Measurements from ENCODE around the gene RGS13.

Gene RGS13

DNA sequence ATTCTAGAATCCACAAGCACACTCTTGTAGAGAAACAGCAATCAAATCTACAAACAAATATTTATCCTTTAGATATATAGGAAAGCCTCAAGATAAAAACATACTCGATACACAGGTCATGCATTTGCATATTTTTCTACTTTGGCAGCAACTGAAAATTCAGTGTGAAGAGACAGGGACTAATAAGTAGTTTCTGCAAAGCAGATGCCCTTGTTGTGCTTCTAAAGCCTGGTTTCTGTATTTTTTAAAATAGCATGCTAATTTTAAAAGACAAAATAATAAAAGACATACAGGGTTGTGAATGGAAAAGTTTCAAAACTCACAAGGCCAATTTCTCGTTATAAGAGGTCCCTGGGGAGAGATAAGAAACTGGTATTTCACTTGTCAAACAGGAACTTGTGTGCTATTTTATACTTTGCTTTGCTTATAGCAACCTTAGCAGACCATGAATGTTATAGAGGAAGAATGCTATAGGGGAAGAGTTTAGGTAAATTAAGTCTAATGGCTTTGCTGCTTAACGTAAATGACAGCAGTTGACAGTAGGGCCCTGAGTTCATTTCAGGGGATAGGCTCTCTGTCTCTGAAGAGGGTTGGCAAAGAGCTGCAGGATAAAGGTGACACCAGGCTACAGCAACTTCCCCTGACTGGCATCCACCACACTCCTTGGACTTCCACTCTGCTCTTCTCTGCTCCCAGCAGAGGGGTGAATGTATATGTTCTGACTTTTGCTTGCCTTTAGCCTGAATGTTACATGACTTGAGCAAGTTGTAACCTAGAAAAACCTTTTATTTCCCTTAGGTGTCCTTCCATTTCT lies 9.4 kb upstream of the RGS13 start:
- no peak overlapping the region for H3K4me3 ChIP-seq (ENCODE audit: low read depth, low read length)

GRCh38 chr1:192627901-192628300 lies 8.0 kb upstream of the RGS13 start:
- H3K4me3 ChIP-seq (ENCODE audit: low read depth, low read length): no peak overlapping the region

GRCh38 chr1:192628396-192629057 lies 7.4 kb upstream of the RGS13 start:
- H3K4me3 ChIP-seq (ENCODE audit: low read depth, low read length): no peak overlapping the region

DNA sequence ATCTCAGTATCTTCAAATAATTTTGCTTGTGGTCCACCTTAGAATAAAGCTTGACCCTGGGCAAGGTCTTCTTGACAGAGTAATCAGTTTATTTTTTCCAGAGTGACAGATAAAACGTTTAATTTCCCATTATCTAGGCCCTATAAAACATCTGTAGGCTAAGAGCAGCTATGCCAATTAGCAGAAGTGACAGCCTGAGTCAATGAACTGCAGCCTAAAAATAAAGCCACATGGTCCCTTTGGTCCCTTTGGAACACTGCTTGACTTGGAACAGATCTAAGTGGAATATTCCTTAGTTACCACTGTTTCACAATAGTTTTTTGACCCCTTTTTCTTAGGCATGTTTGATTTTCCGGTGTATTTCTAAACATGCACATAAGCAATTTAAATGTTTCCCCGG lies 6.3 kb upstream of the RGS13 start:
- no peak overlapping the region for H3K4me3 ChIP-seq (ENCODE audit: low read depth, low read length)

DNA sequence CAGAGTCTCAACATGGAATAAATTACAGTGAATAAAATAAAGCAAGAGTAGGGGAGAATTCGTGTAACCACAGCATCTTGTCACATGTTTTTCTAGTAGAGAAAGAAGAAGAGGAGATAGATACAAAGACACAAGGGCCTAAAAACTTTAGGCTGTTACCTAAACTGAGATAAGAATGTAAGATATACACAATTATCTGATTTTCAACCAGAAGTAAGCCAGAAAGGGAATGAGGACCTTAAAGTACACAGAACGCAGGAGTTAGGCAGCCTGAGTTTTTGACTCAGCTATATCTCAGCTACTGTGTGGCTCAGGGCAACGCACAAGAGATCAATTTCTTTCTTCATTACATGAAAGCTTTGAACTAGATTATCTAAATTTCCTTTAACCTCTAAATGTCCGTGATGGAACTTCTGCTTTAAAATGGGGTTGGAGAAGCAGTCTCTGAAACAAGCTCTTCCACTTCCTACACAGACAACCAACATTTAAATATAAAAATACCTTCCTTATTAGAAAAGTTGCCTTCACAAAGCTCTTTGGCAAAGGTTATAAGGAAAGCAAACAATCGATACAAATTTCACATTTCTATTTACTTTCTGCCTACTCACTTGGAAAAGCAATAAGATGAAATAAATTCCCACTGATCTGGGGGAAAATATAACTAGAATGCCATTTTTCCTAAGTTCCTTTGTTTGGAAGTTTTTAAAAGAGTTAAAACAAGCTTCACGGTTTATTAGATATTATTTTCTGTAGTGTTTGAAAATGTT lies 5.2 kb upstream of the RGS13 start:
- no peak overlapping the region for H3K4me3 ChIP-seq (ENCODE audit: low read depth, low read length)

- H3K4me3 ChIP-seq (ENCODE audit: low read depth, low read length): no peak overlapping the region
Observed at GRCh38 chr1:192631749-192632148, 4.2 kb upstream of the RGS13 start.

- H3K4me3 ChIP-seq (ENCODE audit: low read depth, low read length): no peak overlapping the region
Observed at GRCh38 chr1:192632188-192632587, 3.8 kb upstream of the RGS13 start.

- H3K4me3 ChIP-seq (ENCODE audit: low read depth, low read length): no peak overlapping the region
Observed at GRCh38 chr1:192632641-192633532, 3.1 kb upstream of the RGS13 start.

DNA sequence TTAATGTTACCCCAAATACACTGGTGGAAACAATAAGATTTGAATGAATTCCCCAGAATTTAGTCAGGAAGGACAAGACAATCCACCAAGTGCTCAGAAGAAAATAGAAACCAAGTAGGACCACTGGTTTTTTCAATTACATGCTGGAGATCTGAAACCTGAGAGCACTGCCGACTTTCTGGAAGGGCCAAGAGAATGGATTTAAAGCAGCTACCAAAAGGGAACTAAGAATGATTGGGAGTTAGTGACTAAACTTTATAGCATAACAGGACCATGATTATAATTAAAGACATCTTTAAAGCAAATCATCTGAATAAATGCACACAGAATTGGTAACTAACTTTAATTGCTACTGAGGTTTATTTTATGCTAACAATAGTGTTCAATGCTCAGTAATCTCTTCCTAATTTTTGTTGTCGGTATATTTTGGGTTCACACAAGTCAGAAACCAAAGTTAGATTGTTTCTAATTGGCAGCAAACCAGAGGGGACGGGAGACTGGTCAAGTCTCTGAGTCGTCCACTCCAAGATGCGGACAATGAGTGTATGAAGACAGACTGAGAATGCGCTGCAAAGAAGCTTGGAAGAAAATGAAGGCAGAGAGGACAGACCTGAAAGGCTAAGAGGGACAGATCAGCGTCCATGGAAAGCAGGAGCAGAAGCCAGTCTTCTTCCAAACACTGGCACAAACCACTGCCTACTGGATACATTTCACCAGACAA lies 2.3 kb upstream of the RGS13 start:
- H3K4me3 ChIP-seq (ENCODE audit: low read depth, low read length): no peak overlapping the region

GRCh38 chr1:192635041-192635440 lies 906 bp upstream of the RGS13 start:
- H3K4me3 ChIP-seq (ENCODE audit: low read depth, low read length): no peak overlapping the region

- no peak overlapping the region for H3K4me3 ChIP-seq (ENCODE audit: low read depth, low read length)
Observed at GRCh38 chr1:192639607-192640368, 3.8 kb downstream of the RGS13 start.

DNA sequence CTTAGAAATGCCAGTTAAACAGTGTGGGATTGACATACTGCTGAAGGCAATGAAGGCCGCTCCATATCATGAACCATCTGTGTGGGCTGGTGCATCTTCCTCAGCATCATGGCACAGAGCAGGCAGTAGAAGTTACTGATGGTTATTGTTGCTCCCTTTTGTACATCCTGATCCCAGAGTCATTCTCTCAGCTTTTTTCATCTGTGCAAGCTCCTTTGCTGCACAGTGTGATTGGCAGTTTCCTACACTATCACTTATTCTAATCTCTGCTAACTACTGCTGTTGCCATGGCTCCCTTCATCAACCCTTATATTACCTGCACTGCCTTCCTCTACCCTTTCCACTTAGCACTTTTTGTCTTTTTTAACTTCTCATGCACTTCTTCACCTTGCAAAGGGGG lies 16.2 kb downstream of the RGS13 start:
- H3K4me3 ChIP-seq (ENCODE audit: low read depth, low read length): no peak overlapping the region

DNA sequence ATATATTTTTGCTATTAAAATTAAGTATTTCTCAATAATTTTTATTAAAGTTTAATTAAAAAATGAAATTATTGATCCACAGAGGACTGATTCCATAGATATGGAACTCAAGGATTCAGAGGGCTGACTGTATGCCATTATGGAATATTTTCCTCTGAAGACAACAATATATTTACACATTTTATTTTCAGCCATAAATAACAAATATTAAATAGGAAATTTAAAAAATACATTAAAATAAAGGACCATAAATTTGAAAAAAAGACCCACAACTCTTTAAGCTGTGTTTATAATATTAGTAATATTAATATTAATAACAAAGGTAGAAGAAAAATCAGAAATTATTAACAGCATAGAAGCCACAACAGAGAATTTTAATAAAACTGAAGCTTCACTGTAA lies 18.2 kb downstream of the RGS13 start:
- H3K4me3 ChIP-seq (ENCODE audit: low read depth, low read length): no peak overlapping the region

DNA sequence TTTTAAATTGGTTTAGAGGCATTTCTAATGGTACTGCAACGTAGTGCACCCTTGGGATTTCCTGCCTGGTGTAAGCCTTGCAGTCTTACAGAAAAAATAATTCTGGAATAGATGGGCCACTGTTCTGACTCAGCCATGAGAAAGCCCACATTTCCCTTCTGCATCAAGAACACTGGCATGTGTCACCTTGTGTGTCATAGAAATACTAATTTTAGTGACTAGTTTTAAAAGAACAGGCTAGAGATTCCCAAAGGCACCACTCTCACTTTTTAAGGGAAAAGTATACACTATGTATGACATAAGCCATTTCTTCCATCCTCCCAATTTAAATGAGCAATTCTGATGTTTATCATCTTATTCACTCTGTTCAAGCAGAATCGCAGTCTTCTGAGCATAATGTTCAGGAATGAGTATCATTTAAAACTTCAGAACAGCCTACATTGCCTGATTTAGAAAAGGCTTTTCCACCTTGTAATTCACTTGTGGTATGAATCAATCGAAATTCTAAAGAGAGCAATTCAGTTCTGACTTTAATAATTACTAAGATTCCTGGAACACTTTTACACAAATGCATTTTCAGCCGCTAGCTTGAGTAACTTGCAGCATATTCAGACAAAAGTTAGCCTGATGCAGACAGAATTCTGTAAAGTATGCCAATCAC lies 18.8 kb downstream of the RGS13 start:
- H3K4me3 ChIP-seq (ENCODE audit: low read depth, low read length): no peak overlapping the region

DNA sequence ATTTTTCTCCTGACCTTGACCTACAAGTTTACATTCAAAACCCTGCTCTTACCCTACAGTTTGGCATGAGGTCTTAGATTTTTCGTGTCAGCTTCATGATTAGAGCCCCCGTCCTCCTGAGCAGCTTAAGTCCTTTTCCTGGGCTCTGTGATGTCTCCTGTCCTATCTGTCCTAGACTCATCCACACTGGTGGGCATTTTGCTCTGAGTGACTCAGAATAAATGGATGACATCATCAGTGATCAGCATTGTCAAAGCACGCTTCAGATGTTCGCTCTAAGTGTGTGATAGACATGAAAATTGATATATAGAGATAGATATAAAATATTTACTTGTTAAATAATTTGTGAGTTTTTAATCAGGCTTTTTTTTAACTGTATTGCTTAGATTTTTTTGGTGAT lies 21.8 kb downstream of the RGS13 start:
- no peak overlapping the region for H3K4me3 ChIP-seq (ENCODE audit: low read depth, low read length)

DNA sequence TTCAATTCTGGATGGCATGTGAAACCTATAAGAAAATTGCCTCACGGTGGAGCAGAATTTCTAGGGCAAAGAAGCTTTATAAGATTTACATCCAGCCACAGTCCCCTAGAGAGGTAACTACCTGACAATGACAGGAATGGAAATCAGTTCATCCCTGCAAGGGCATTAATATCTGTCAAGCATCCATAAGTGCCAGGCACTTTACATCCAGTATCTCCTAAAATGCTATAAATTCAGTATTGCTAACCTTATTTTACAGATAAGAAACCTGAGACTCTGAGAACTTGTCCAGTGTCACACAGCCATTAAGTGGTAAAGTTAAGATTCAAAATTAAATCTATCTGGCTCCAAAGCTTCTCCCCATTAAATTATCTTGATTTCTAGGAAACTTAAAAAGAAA lies 22.3 kb downstream of the RGS13 start:
- H3K4me3 ChIP-seq (ENCODE audit: low read depth, low read length): no peak overlapping the region

DNA sequence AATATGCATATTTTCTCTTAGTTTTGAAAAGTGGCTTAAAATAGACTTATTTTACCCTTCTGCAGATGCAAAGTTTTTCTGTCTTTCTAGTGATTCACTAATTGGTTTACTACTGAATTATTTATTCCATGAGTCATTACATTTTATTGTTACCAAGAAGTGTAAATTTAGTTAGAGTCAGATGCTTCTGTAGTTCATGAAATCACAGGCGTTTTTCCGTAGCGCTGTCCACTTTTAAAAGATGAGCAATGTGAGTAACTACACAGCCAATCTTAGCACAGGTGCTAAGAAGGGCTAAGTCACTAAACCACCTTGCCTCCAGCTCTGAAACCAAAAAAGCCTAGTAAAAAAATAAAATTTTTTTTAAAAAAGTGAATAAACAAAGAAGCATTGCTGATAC lies 24.7 kb downstream of the RGS13 start:
- H3K4me3 ChIP-seq (ENCODE audit: low read depth, low read length): no peak overlapping the region

GRCh38 chr1:192668409-192668983 lies 32.5 kb downstream of the RGS13 start:
- H3K4me3 ChIP-seq (ENCODE audit: low read depth, low read length): no peak overlapping the region

DNA sequence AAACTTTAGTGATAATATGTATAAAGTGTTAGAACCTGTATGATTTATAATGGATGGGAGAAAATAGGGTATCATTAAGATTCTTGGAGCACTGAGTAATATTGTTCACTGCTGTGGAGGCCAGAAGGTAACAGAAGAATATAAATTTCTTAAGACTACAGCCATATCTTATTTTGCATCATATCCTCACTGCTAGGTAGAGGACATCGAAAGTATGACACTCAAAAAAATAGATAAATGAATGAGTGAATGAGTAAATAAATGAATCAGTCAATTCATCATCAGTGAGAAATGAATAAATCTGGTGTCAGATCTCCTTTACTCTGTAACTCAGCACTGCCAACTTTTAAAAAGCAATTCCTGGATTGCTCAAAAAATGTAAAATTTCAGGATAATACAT lies 33.2 kb downstream of the RGS13 start:
- no peak overlapping the region for H3K4me3 ChIP-seq (ENCODE audit: low read depth, low read length)
